ENCODE results near the gene VTI1A.

DNA sequence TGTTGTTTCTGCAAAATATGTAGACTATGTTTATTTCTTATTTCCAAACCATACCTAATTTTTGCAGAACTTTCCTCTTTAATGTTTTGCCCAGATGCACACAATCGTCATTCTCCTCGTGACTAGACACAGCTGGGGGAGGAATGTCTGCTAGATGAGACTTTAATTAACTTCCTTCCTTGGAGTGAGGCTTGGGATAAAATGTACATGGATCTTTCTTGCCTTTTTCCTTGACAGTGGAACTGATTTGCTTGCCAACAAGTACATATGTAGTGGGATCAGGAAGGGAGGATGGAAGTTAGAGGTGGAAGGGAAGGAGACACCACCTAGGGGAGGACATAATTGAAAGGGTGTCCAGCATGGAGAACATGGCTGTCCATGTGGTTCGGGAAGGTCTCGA is 172.5 kb downstream of the VTI1A start:
- TF ChIP-seq CTCF (IDR thresholded peaks at IDR 0.05; ENCODE audit: insufficient read depth, low read depth, low read length) (no peak), EZH2 (IDR thresholded peaks at IDR 0.05; ENCODE audit: insufficient read depth, low read length) (no peak)

Measured in astrocyte (in vitro differentiated cells and primary cell).